A549 (cell line): ENCODE results near the gene RANBP9.

Source experiments
- CEBPB ChIP-seq, 2 experiments: fragments of >200 bp in 1 of 2; sonication (Bioruptor Twin) in 1 of 2; formaldehyde crosslinking in 1 of 2; IDR thresholded peaks; 2 replicates each; pipeline ENCODE4 v1.6.1; 2012 to 2016
- CTCF ChIP-seq: fragments of >200 bp; sonication (Bioruptor Twin); formaldehyde crosslinking; IDR thresholded peaks from 3 replicates; pipeline ENCODE4 v1.5.1; 2016
- NR3C1 ChIP-seq: fragments of >200 bp; sonication (Bioruptor Twin); formaldehyde crosslinking; IDR thresholded peaks from 3 replicates; pipeline ENCODE4 v1.6.1; 2017
- TF ChIP-seq, protein P1 (sequence below): fragments of 150-350 bp; IDR thresholded peaks from 2 replicates; pipeline ENCODE4 v1.6.1; 2014; ENCODE audit warnings: low read depth, mild to moderate bottlenecking, low read length
- TF ChIP-seq, protein P2 (sequence below): IDR thresholded peaks from 2 replicates; pipeline ENCODE4 v1.6.1; 2012
- TF ChIP-seq, protein P3 (sequence below): fragments of 200-600 bp; sonication (generic); IDR thresholded peaks from 2 replicates; pipeline ENCODE4 v1.6.1; 2016; ENCODE audit warnings: antibody characterized with exemption, mild to moderate bottlenecking, moderate library complexity

DNA sequence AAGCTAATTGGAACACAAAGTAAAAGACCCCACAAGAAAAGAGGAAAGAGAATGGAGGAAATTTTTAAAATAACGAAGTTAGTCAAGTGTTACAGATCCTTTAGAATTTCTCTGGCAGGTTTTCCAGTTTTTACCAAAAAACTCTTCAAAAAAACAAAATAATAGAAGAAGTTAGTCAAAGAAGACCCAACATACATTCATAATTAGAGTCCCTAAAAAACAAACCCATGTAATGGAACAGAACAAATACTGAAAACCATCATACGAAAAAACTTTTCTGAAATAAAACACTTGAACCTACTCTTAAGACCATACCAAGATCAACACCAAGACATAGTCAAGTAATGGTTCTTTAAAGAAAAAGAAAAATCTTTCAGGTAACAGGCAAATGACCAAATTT lies 31.6 kb downstream of the RANBP9 start:
- TF ChIP-seq, protein P1, sequence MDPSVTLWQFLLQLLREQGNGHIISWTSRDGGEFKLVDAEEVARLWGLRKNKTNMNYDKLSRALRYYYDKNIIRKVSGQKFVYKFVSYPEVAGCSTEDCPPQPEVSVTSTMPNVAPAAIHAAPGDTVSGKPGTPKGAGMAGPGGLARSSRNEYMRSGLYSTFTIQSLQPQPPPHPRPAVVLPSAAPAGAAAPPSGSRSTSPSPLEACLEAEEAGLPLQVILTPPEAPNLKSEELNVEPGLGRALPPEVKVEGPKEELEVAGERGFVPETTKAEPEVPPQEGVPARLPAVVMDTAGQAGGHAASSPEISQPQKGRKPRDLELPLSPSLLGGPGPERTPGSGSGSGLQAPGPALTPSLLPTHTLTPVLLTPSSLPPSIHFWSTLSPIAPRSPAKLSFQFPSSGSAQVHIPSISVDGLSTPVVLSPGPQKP, result no peak
- TF ChIP-seq NR3C1 (no peak), CEBPB (IDR thresholded peaks at IDR 0.05) (no peak), CTCF (no peak)
- TF ChIP-seq, protein P2, sequence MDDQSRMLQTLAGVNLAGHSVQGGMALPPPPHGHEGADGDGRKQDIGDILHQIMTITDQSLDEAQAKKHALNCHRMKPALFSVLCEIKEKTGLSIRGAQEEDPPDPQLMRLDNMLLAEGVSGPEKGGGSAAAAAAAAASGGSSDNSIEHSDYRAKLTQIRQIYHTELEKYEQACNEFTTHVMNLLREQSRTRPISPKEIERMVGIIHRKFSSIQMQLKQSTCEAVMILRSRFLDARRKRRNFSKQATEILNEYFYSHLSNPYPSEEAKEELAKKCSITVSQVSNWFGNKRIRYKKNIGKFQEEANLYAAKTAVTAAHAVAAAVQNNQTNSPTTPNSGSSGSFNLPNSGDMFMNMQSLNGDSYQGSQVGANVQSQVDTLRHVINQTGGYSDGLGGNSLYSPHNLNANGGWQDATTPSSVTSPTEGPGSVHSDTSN, result no peak
- TF ChIP-seq, protein P3, sequence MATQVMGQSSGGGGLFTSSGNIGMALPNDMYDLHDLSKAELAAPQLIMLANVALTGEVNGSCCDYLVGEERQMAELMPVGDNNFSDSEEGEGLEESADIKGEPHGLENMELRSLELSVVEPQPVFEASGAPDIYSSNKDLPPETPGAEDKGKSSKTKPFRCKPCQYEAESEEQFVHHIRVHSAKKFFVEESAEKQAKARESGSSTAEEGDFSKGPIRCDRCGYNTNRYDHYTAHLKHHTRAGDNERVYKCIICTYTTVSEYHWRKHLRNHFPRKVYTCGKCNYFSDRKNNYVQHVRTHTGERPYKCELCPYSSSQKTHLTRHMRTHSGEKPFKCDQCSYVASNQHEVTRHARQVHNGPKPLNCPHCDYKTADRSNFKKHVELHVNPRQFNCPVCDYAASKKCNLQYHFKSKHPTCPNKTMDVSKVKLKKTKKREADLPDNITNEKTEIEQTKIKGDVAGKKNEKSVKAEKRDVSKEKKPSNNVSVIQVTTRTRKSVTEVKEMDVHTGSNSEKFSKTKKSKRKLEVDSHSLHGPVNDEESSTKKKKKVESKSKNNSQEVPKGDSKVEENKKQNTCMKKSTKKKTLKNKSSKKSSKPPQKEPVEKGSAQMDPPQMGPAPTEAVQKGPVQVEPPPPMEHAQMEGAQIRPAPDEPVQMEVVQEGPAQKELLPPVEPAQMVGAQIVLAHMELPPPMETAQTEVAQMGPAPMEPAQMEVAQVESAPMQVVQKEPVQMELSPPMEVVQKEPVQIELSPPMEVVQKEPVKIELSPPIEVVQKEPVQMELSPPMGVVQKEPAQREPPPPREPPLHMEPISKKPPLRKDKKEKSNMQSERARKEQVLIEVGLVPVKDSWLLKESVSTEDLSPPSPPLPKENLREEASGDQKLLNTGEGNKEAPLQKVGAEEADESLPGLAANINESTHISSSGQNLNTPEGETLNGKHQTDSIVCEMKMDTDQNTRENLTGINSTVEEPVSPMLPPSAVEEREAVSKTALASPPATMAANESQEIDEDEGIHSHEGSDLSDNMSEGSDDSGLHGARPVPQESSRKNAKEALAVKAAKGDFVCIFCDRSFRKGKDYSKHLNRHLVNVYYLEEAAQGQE, result no peak
